OCI-LY1 (cell line): ENCODE measurements around the gene HBE1.
"Not testable (repeated sequence)": the region's sequence is repeated elsewhere in the genome, so short reads cannot be mapped to it uniquely, and the experiment has no call there.

Experiments
- EZH2 ChIP-seq: fragments of 200-600 bp; sonication (generic), shearing (Covaris generic); IDR thresholded peaks from 2 replicates; pipeline ENCODE4 v1.8.0; 2017; ENCODE audit warnings: borderline replicate concordance, mixed run types, mild to moderate bottlenecking, antibody characterized with exemption, low read length, moderate library complexity, mixed read lengths
- TF ChIP-seq, protein P1 (sequence below): fragments of 200-600 bp; sonication (generic), shearing (Covaris generic); IDR thresholded peaks from 2 replicates; pipeline ENCODE4 v1.5.1; 2017; ENCODE audit warnings: mild to moderate bottlenecking, antibody characterized with exemption, low read length, moderate library complexity, mixed read lengths

DNA sequence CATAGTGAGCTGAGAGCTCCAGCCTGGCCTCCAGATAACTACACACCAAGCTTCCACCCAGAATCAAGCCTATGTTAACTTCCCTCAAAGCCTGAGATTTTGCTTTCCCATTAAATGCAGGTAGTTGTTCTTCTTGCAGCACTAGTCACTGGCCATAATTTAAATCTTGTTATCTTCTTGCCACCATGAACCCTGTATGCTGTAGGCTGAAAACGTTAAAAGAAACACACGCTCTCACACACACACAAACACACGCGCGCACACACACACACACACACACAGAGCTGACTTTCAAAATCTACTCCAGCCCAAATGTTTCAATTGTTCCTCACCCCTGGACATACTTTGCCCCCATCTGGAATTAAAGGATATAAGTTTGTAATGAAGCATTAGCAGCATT lies 16.3 kb downstream of the HBE1 start:
- TF ChIP-seq, protein P1, sequence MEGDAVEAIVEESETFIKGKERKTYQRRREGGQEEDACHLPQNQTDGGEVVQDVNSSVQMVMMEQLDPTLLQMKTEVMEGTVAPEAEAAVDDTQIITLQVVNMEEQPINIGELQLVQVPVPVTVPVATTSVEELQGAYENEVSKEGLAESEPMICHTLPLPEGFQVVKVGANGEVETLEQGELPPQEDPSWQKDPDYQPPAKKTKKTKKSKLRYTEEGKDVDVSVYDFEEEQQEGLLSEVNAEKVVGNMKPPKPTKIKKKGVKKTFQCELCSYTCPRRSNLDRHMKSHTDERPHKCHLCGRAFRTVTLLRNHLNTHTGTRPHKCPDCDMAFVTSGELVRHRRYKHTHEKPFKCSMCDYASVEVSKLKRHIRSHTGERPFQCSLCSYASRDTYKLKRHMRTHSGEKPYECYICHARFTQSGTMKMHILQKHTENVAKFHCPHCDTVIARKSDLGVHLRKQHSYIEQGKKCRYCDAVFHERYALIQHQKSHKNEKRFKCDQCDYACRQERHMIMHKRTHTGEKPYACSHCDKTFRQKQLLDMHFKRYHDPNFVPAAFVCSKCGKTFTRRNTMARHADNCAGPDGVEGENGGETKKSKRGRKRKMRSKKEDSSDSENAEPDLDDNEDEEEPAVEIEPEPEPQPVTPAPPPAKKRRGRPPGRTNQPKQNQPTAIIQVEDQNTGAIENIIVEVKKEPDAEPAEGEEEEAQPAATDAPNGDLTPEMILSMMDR: not testable (repeated sequence)
- not testable (repeated sequence) for TF ChIP-seq EZH2
